IMR-90 (cell line): ENCODE data around the gene ZC3HAV1L. TPM values are rescaled to one million over a fixed set of nuclear protein-coding genes. Genes with fewer than 3 reads are reported as not detected.

Source experiments
- ATAC-seq: fragments of 200-7000 bp; cut with Tn5 transposase; 2 replicates; pipeline ENCODE4 v1.9.1; 2020; ENCODE audit warnings: low read depth, mild to moderate bottlenecking, moderate library complexity
- BruUV-seq: library from RNA; stranded (reverse); fragments of 400-500 nt; replicated peaks from 2 replicates; lab custom pipeline; 2021; lab: Mats Ljungman, UMichigan
- CTCF ChIA-PET: fragments of 300-600 bp; formaldehyde crosslinking; extraction: SDS; loops from one replicate; lab custom pipeline; 2021; ENCODE audit warnings: antibody characterized with exemption; lab: Yijun Ruan, JAX
- POLR2A ChIA-PET: fragments of 300-600 bp; sonication (Branson Sonifier 250); formaldehyde crosslinking; loops from one replicate; lab custom pipeline; 2022; ENCODE audit warnings: antibody characterized with exemption; ENCODE audit not compliant: unreplicated experiment; lab: Charles Lee
- DNase-seq: peaks from one replicate; pipeline ENCODE4 v3.0.0; 2013
- H2AFZ ChIP-seq: replicated peaks from 2 replicates; pipeline ENCODE3; 2013; ENCODE audit warnings: low read length, mild to moderate bottlenecking; ENCODE audit not compliant: poor library complexity
- H2AK5ac ChIP-seq: 2 replicates; pipeline ENCODE4 v1.6.1; 2013; ENCODE audit warnings: low read depth, low read length, inconsistent platforms
- H2AK9ac ChIP-seq: replicated peaks from 2 replicates; pipeline ENCODE3; 2013; ENCODE audit warnings: mild to moderate bottlenecking, low read depth, low read length, moderate library complexity; ENCODE audit not compliant: poor library complexity
- H2BK120ac ChIP-seq: 2 replicates; pipeline ENCODE4 v1.6.1; 2013; ENCODE audit warnings: low read depth, low read length, inconsistent platforms
- H2BK15ac ChIP-seq: 3 replicates; pipeline ENCODE4 v1.6.1; 2013; ENCODE audit warnings: low read depth, low read length, inconsistent platforms
- H2BK20ac ChIP-seq: 2 replicates; pipeline ENCODE4 v1.6.1; 2013; ENCODE audit warnings: low read depth, mild to moderate bottlenecking, inconsistent platforms, low read length, moderate library complexity
- H2BK5ac ChIP-seq: 2 replicates; pipeline ENCODE4 v1.6.1; 2013; ENCODE audit warnings: mild to moderate bottlenecking, low read depth, low read length, inconsistent platforms; ENCODE audit not compliant: poor library complexity, severe bottlenecking
- H3K14ac ChIP-seq: replicated peaks from 2 replicates; pipeline ENCODE4 v1.6.1; 2013; ENCODE audit warnings: low read depth, low read length, inconsistent platforms
- H3K18ac ChIP-seq: 2 replicates; pipeline ENCODE4 v1.6.1; 2013; ENCODE audit warnings: low read depth, low read length, control low read depth
- H3K23ac ChIP-seq: 2 replicates; pipeline ENCODE4 v1.6.1; 2013; ENCODE audit warnings: low read depth, low read length, inconsistent platforms
- H3K27ac ChIP-seq: 2 replicates; pipeline ENCODE4 v1.5.1; 2013; ENCODE audit warnings: mild to moderate bottlenecking, control low read depth, low read length; ENCODE audit not compliant: insufficient read depth
- H3K27me3 ChIP-seq: 2 replicates; pipeline ENCODE4 v1.6.1; 2013; ENCODE audit warnings: low read length; ENCODE audit not compliant: control insufficient read depth, insufficient read depth
- H3K36me3 ChIP-seq: 2 replicates; pipeline ENCODE4 v1.6.1; 2013; ENCODE audit warnings: low read length, mixed read lengths; ENCODE audit not compliant: control insufficient read depth, insufficient read depth
- H3K4ac ChIP-seq: 2 replicates; pipeline ENCODE4 v1.6.1; 2013; ENCODE audit warnings: low read depth, low read length, inconsistent platforms
- H3K4me1 ChIP-seq: 2 replicates; pipeline ENCODE4 v1.6.1; 2013; ENCODE audit warnings: low read length, mixed read lengths; ENCODE audit not compliant: control insufficient read depth, insufficient read depth
- H3K4me2 ChIP-seq: 2 replicates; pipeline ENCODE4 v1.6.1; 2013; ENCODE audit warnings: low read depth, mild to moderate bottlenecking, control low read depth, low read length, moderate library complexity
- H3K4me3 ChIP-seq: 2 replicates; pipeline ENCODE4 v1.5.1; 2013; ENCODE audit warnings: low read depth, mild to moderate bottlenecking, control low read depth, low read length, moderate library complexity; ENCODE audit not compliant: insufficient read depth
- H3K56ac ChIP-seq: 2 replicates; pipeline ENCODE4 v1.6.1; 2013; ENCODE audit warnings: low read length, inconsistent platforms; ENCODE audit not compliant: insufficient read depth; ENCODE audit errors: extremely low read depth
- H3K79me1 ChIP-seq, 2 experiments: 2 replicates each; pipeline ENCODE4 v1.6.1; 2013; ENCODE audit warnings: low read length in 2 of 2, inconsistent platforms in 1 of 2, low read depth in 1 of 2
- H3K9ac ChIP-seq: 2 replicates; pipeline ENCODE4 v1.6.1; 2013; ENCODE audit warnings: low read depth, low read length, control low read depth
- H3K9me1 ChIP-seq: 2 replicates; pipeline ENCODE4 v1.6.1; 2013; ENCODE audit warnings: low read length, inconsistent platforms; ENCODE audit not compliant: insufficient read depth
- H3K9me3 ChIP-seq: 2 replicates; pipeline ENCODE4 v1.6.1; 2013; ENCODE audit warnings: low read length; ENCODE audit not compliant: control insufficient read depth, insufficient read depth
- H4K20me1 ChIP-seq: 2 replicates; pipeline ENCODE4 v1.6.1; 2013; ENCODE audit warnings: low read length, inconsistent platforms; ENCODE audit not compliant: insufficient read depth
- H4K5ac ChIP-seq: 2 replicates; pipeline ENCODE4 v1.6.1; 2013; ENCODE audit warnings: mild to moderate bottlenecking, low read depth, low read length, control low read depth
- H4K8ac ChIP-seq, 2 experiments: 2 replicates each; pipeline ENCODE4 v1.6.1; 2013; ENCODE audit warnings: low read depth in 2 of 2, low read length in 2 of 2, control low read depth in 1 of 2, inconsistent platforms in 1 of 2
- H4K91ac ChIP-seq: 2 replicates; pipeline ENCODE4 v1.6.1; 2013; ENCODE audit warnings: low read depth, low read length, inconsistent platforms; ENCODE audit not compliant: insufficient read depth
- BHLHE40 ChIP-seq: fragments of 150-350 bp; IDR thresholded peaks from 2 replicates; pipeline ENCODE4 v1.6.1; 2016; ENCODE audit warnings: mild to moderate bottlenecking, low read depth, low read length
- CEBPB ChIP-seq: IDR thresholded peaks from 2 replicates; pipeline ENCODE4 v1.6.1; 2012; ENCODE audit warnings: low read depth, low read length, improper control_type of control experiment
- CTCF ChIP-seq: conservative IDR thresholded peaks from 2 replicates; pipeline ENCODE4 v1.5.1; 2012; ENCODE audit warnings: mild to moderate bottlenecking, low read depth, low read length, improper control_type of control experiment
- ELK1 ChIP-seq: fragments of 150-350 bp; IDR thresholded peaks from 2 replicates; pipeline ENCODE4 v1.6.1; 2016; ENCODE audit warnings: low read depth, mild to moderate bottlenecking, low read length, moderate library complexity, borderline replicate concordance
- FOS ChIP-seq: fragments of 150-350 bp; IDR thresholded peaks from 2 replicates; pipeline ENCODE4 v1.6.1; 2016; ENCODE audit warnings: low read depth, low read length
- MAZ ChIP-seq: IDR thresholded peaks from 2 replicates; pipeline ENCODE4 v1.6.1; 2012; ENCODE audit warnings: low read depth, mild to moderate bottlenecking, low read length, improper control_type of control experiment, moderate library complexity, borderline replicate concordance
- MXI1 ChIP-seq: IDR thresholded peaks from 2 replicates; pipeline ENCODE4 v1.6.1; 2012; ENCODE audit warnings: low read depth, mild to moderate bottlenecking, low read length, moderate library complexity, borderline replicate concordance
- NFE2L2 ChIP-seq: fragments of 150-350 bp; IDR thresholded peaks from 2 replicates; pipeline ENCODE4 v1.6.1; 2016; ENCODE audit warnings: low read depth, mild to moderate bottlenecking, low read length
- RAD21 ChIP-seq: IDR thresholded peaks from 2 replicates; pipeline ENCODE4 v1.6.1; 2012; ENCODE audit warnings: low read length, improper control_type of control experiment
- SMC3 ChIP-seq: fragments of 150-350 bp; IDR thresholded peaks from 2 replicates; pipeline ENCODE4 v1.6.1; 2016; ENCODE audit warnings: low read depth, mild to moderate bottlenecking, antibody characterized with exemption, low read length, moderate library complexity
- USF2 ChIP-seq: fragments of 150-350 bp; IDR thresholded peaks from 2 replicates; pipeline ENCODE4 v1.6.1; 2017; ENCODE audit warnings: mild to moderate bottlenecking, antibody characterized with exemption, low read length, low read depth
- WGBS, 2 experiments: methylation state at CpG; one replicate each; pipeline versions ENCODE4 v1.1.5 to v1.1.7; 2013; ENCODE audit warnings: missing lambda C conversion rate in 2 of 2; ENCODE audit not compliant: insufficient read length in 1 of 2; ENCODE audit errors: extremely low coverage in 2 of 2; 5-methylcytosine and 5-hydroxymethylcytosine counted together
- dilution Hi-C: fragments of 300-500 bp; cut with HindIII; formaldehyde crosslinking; loops from one replicate; pipeline ENCODE4 v1.14.3; 2018; ENCODE audit warnings: low sequenced_read_pairs; ENCODE audit not compliant: unreplicated experiment
- in situ Hi-C: fragments of 300-500 bp; cut with MboI; formaldehyde crosslinking; loops from 3 replicates; pipeline ENCODE4 v1.14.3; 2019; ENCODE audit warnings: low sequenced_read_pairs, inconsistent platforms, mixed read lengths
- intact Hi-C: fragments of 100-400 bp; cut with micrococcal nuclease; formaldehyde crosslinking; loops from 2 replicates; pipeline ENCODE4 v1.10.0; 2022
- polyA plus RNA-seq, 3 experiments: library from polyadenylated mRNA; depleted of rRNA; stranded (reverse); fragments of >200 nt; gene quantifications; 2 replicates each; pipeline ENCODE4 v1.2.3, GENCODE V29; 2012; ENCODE audit warnings: low replicate concordance in 1 of 3
- total RNA-seq: library from RNA; depleted of rRNA; stranded (reverse); fragments of >200 nt; gene quantifications from 2 replicates; pipeline ENCODE4 v1.2.3, GENCODE V29; 2012

The ZC3HAV1L gene
- total and polyA plus RNA-seq, 2 of the 4 experiments (the other 2 are of a cell fraction) = 4.5 to 9.4 TPM

GRCh38 chr7:139078399-139078798 lies 42.6 kb upstream of the ZC3HAV1L start:
- Histone ChIP-seq H3K23ac (no peak overlapping the region), H3K9me3 (no peaks in the 10 kb centered on the region), H3K79me1 (peaks cover 0 to 10% of the 10 kb centered on the region in 2 experiments; a peak in 1 of 4 replicates), H3K4me2 (no peak overlapping the region), H2BK5ac (no peak overlapping the region), H3K27ac (no peak overlapping the region), H4K20me1 (no peaks in the 10 kb centered on the region), H3K14ac (no peak overlapping the region), H4K8ac (no peak overlapping the region), H3K4ac (no peak overlapping the region), H3K4me1 (peaks cover 2% of the 10 kb centered on the region; the same call in 1 of the 2 replicates), H3K27me3 (no peaks in the 10 kb centered on the region), H4K5ac (no peak overlapping the region), H3K56ac (no peak overlapping the region), H2AK9ac (no peak overlapping the region), H4K91ac (no peak overlapping the region), H3K36me3 (peaks cover 27% of the 10 kb centered on the region), H3K9me1 (peaks cover 4% of the 10 kb centered on the region), H2AK5ac (no peak overlapping the region), H3K4me3 (no peak overlapping the region), H2BK120ac (no peak overlapping the region), H3K18ac (no peak overlapping the region), H2BK15ac (no peak overlapping the region), H3K9ac (no peak overlapping the region), H2BK20ac (no peak overlapping the region), H2AFZ (no peak overlapping the region)
- no CpG with 5 or more reads among the region's 1 CpG for WGBS, 2 experiments
- no TSS peak for BruUV-seq
- ATAC-seq (no peak), DNase-seq (peak; percentile 75)
- intact Hi-C loops = no loop called here
- TF ChIP-seq SMC3 (no peak), FOS (no peak), MXI1 (no peak), ELK1 (no peak), MAZ (no peak), CEBPB (no peak), CTCF (no peak), RAD21 (no peak), BHLHE40 (no peak), NFE2L2 (no peak), USF2 (no peak)
- dilution Hi-C loops = no loop called here
- in situ Hi-C loops = loop anchor here (10.0 kb wide), 1 partner anchor 194 kb away; no protein-coding TSS in a partner anchor
- ChIA-PET POLR2A (no interaction called here), CTCF (interaction anchor here (0.7 kb wide), 1 partner anchor 240 kb away, joined by 3 read pairs; no protein-coding TSS in a partner anchor)
